HCT116 (cell line): ENCODE measurements around the gene RASGEF1C.

Experiments
- CTCF ChIP-seq, 3 experiments: fragments of 200-600 bp in 1 of 3; sonication (generic) in 1 of 3; IDR thresholded peaks in 2 of 3; conservative IDR thresholded peaks in 1 of 3; 2 replicates each; pipeline ENCODE4 v1.5.1; 2012 to 2017; ENCODE audit warnings: low read depth in 2 of 3, low read length in 2 of 3, antibody characterized with exemption in 1 of 3, borderline replicate concordance in 1 of 3, control low read depth in 1 of 3, mild to moderate bottlenecking in 1 of 3, mixed read lengths in 1 of 3, mixed run types in 1 of 3, moderate library complexity in 1 of 3; ENCODE audit not compliant: insufficient read depth in 1 of 3
- EZH2 ChIP-seq: fragments of 200-600 bp; sonication (generic); IDR thresholded peaks from 2 replicates; pipeline ENCODE4 v1.6.1; 2017; ENCODE audit warnings: antibody characterized with exemption, mixed run types
- MAX ChIP-seq: IDR thresholded peaks from 2 replicates; pipeline ENCODE4 v1.6.1; 2012
- POLR2A ChIP-seq: IDR thresholded peaks from 2 replicates; pipeline ENCODE4 v1.7.0; 2011; ENCODE audit warnings: borderline replicate concordance; ENCODE audit not compliant: insufficient read depth, insufficient read length; ENCODE audit errors: extremely low read depth
- RAD21 ChIP-seq: IDR thresholded peaks from 2 replicates; pipeline ENCODE4 v1.6.1; 2012; ENCODE audit warnings: low read depth, mild to moderate bottlenecking
- SP1 ChIP-seq: IDR thresholded peaks from 2 replicates; pipeline ENCODE4 v1.6.1; 2012; ENCODE audit warnings: low read depth

GRCh38 chr5:180097926-180098325 lies 111.1 kb downstream of the RASGEF1C start:
- no peak for TF ChIP-seq CTCF (IDR thresholded peaks at IDR 0.05 in 2 of 3, conservative IDR thresholded peaks at IDR 0.05 in 1 of 3; ENCODE audit: borderline replicate concordance in 1 of 3, insufficient read depth in 1 of 3, low read depth in 2 of 3, low read length in 2 of 3)
- TF ChIP-seq EZH2, result no peak
- no peak for TF ChIP-seq SP1
- TF ChIP-seq RAD21, result no peak
- no peak for TF ChIP-seq POLR2A
- TF ChIP-seq MAX, result no peak
